HEK293 (cell line): ENCODE results near the gene SLC27A3.

Source experiments
- HOXC10 ChIP-seq: sonication (generic); formaldehyde crosslinking; IDR thresholded peaks from 2 replicates; pipeline ENCODE4 v1.8.1; 2023; ENCODE audit warnings: mild to moderate bottlenecking, missing genetic modification reagents
- KLF8 ChIP-seq: fragments of 450-650 bp; formaldehyde crosslinking; IDR thresholded peaks from 2 replicates; pipeline ENCODE4 v1.5.1; 2016; ENCODE audit warnings: missing biosample characterization, missing genetic modification characterization
- MZF1 ChIP-seq: fragments of 450-650 bp; formaldehyde crosslinking; IDR thresholded peaks from 2 replicates; pipeline ENCODE4 v1.5.1; 2017; ENCODE audit warnings: missing biosample characterization, missing genetic modification characterization, borderline replicate concordance
- REPIN1 ChIP-seq: fragments of 450-650 bp; formaldehyde crosslinking; IDR thresholded peaks from 2 replicates; pipeline ENCODE4 v1.5.1; 2017; ENCODE audit warnings: missing biosample characterization, missing genetic modification characterization, low read depth
- SALL2 ChIP-seq: fragments of 450-650 bp; formaldehyde crosslinking; IDR thresholded peaks from 2 replicates; pipeline ENCODE4 v1.5.0; 2017; ENCODE audit warnings: missing biosample characterization, mild to moderate bottlenecking, missing genetic modification characterization, borderline replicate concordance
- SP7 ChIP-seq: fragments of 450-650 bp; formaldehyde crosslinking; IDR thresholded peaks from 2 replicates; pipeline ENCODE4 v1.5.1; 2016; ENCODE audit warnings: missing biosample characterization, missing genetic modification characterization
- ZBTB7A ChIP-seq: fragments of 450-650 bp; formaldehyde crosslinking; IDR thresholded peaks from 2 replicates; pipeline ENCODE4 v1.5.1; 2016; ENCODE audit warnings: low read depth, missing biosample characterization, missing genetic modification characterization
- ZFP69B ChIP-seq: fragments of 450-650 bp; formaldehyde crosslinking; IDR thresholded peaks from 2 replicates; pipeline ENCODE4 v1.5.1; 2016; ENCODE audit warnings: missing biosample characterization, missing genetic modification characterization
- ZNF114 ChIP-seq: fragments of 450-650 bp; formaldehyde crosslinking; IDR thresholded peaks from 2 replicates; pipeline ENCODE4 v1.5.0; 2017; ENCODE audit warnings: missing biosample characterization, missing genetic modification characterization
- ZNF138 ChIP-seq: fragments of 450-650 bp; formaldehyde crosslinking; IDR thresholded peaks from 2 replicates; pipeline ENCODE4 v1.5.1; 2016; ENCODE audit warnings: missing biosample characterization, missing genetic modification characterization, borderline replicate concordance
- ZNF16 ChIP-seq: fragments of 450-650 bp; formaldehyde crosslinking; IDR thresholded peaks from 2 replicates; pipeline ENCODE4 v1.5.1; 2016; ENCODE audit warnings: low read depth, missing biosample characterization, missing genetic modification characterization
- ZNF169 ChIP-seq: fragments of 450-650 bp; formaldehyde crosslinking; IDR thresholded peaks from 2 replicates; pipeline ENCODE4 v1.5.1; 2016; ENCODE audit warnings: missing biosample characterization, missing genetic modification characterization
- ZNF214 ChIP-seq: fragments of 450-650 bp; formaldehyde crosslinking; IDR thresholded peaks from 2 replicates; pipeline ENCODE4 v1.5.1; 2017; ENCODE audit warnings: missing biosample characterization, mild to moderate bottlenecking, missing genetic modification characterization, borderline replicate concordance
- ZNF248 ChIP-seq: fragments of 450-650 bp; formaldehyde crosslinking; IDR thresholded peaks from 2 replicates; pipeline ENCODE4 v1.5.1; 2017; ENCODE audit warnings: missing biosample characterization, missing genetic modification characterization
- ZNF391 ChIP-seq: fragments of 450-650 bp; formaldehyde crosslinking; IDR thresholded peaks from 2 replicates; pipeline ENCODE4 v1.5.1; 2016; ENCODE audit warnings: low read depth, missing biosample characterization, missing genetic modification characterization, borderline replicate concordance
- ZNF404 ChIP-seq: fragments of 450-650 bp; formaldehyde crosslinking; IDR thresholded peaks from 2 replicates; pipeline ENCODE4 v1.5.1; 2017; ENCODE audit warnings: missing biosample characterization, missing genetic modification characterization
- ZNF433 ChIP-seq: fragments of 450-650 bp; formaldehyde crosslinking; IDR thresholded peaks from 2 replicates; pipeline ENCODE4 v1.5.1; 2016; ENCODE audit warnings: missing biosample characterization, missing genetic modification characterization, low read depth
- ZNF530 ChIP-seq: fragments of 450-650 bp; formaldehyde crosslinking; IDR thresholded peaks from 2 replicates; pipeline ENCODE4 v1.5.1; 2016; ENCODE audit warnings: low read depth, missing biosample characterization, missing genetic modification characterization
- ZNF596 ChIP-seq: fragments of 450-650 bp; IDR thresholded peaks from 2 replicates; pipeline ENCODE4 v1.5.0; 2018; ENCODE audit warnings: missing biosample characterization, mild to moderate bottlenecking, missing genetic modification characterization, moderate library complexity
- ZNF610 ChIP-seq: fragments of 450-650 bp; formaldehyde crosslinking; IDR thresholded peaks from 2 replicates; pipeline ENCODE4 v1.5.1; 2016; ENCODE audit warnings: missing biosample characterization, missing genetic modification characterization, borderline replicate concordance
- ZNF623 ChIP-seq: fragments of 450-650 bp; formaldehyde crosslinking; IDR thresholded peaks from 2 replicates; pipeline ENCODE4 v1.5.1; 2016; ENCODE audit warnings: missing biosample characterization, missing genetic modification characterization
- ZNF677 ChIP-seq: fragments of 450-650 bp; IDR thresholded peaks from 2 replicates; pipeline ENCODE4 v1.5.0; 2018; ENCODE audit warnings: missing biosample characterization, mild to moderate bottlenecking, missing genetic modification characterization, moderate library complexity
- ZNF777 ChIP-seq: fragments of 450-650 bp; formaldehyde crosslinking; IDR thresholded peaks from 2 replicates; pipeline ENCODE4 v1.5.1; 2017; ENCODE audit warnings: missing biosample characterization, missing genetic modification characterization, borderline replicate concordance
- ZNF785 ChIP-seq: fragments of 450-650 bp; formaldehyde crosslinking; IDR thresholded peaks from 2 replicates; pipeline ENCODE4 v1.5.1; 2016; ENCODE audit warnings: missing biosample characterization, missing genetic modification characterization
- TF ChIP-seq, protein P1 (sequence below): fragments of 450-650 bp; formaldehyde crosslinking; IDR thresholded peaks from 2 replicates; pipeline ENCODE4 v1.5.1; 2016; ENCODE audit warnings: missing biosample characterization, missing genetic modification characterization
- TF ChIP-seq, protein P2 (sequence below): fragments of 450-650 bp; formaldehyde crosslinking; IDR thresholded peaks from 2 replicates; pipeline ENCODE4; 2016; ENCODE audit warnings: missing biosample characterization, missing genetic modification characterization
- TF ChIP-seq, protein P3 (sequence below): fragments of 450-650 bp; IDR thresholded peaks from 2 replicates; pipeline ENCODE4 v1.5.1; 2018; ENCODE audit warnings: missing biosample characterization, missing genetic modification characterization
- TF ChIP-seq, protein P4 (sequence below): fragments of 450-650 bp; formaldehyde crosslinking; IDR thresholded peaks from 2 replicates; pipeline ENCODE4 v1.5.1; 2016; ENCODE audit warnings: missing biosample characterization, missing genetic modification characterization
- TF ChIP-seq, protein P5 (sequence below): sonication (generic); formaldehyde crosslinking; IDR thresholded peaks from 2 replicates; pipeline ENCODE4 v1.8.1; 2022; ENCODE audit warnings: mild to moderate bottlenecking, moderate library complexity, missing genetic modification reagents
- TF ChIP-seq, protein P6 (sequence below): fragments of 450-650 bp; IDR thresholded peaks from 2 replicates; pipeline ENCODE4 v1.5.1; 2018; ENCODE audit warnings: missing biosample characterization, mild to moderate bottlenecking, missing genetic modification characterization

Gene SLC27A3

DNA sequence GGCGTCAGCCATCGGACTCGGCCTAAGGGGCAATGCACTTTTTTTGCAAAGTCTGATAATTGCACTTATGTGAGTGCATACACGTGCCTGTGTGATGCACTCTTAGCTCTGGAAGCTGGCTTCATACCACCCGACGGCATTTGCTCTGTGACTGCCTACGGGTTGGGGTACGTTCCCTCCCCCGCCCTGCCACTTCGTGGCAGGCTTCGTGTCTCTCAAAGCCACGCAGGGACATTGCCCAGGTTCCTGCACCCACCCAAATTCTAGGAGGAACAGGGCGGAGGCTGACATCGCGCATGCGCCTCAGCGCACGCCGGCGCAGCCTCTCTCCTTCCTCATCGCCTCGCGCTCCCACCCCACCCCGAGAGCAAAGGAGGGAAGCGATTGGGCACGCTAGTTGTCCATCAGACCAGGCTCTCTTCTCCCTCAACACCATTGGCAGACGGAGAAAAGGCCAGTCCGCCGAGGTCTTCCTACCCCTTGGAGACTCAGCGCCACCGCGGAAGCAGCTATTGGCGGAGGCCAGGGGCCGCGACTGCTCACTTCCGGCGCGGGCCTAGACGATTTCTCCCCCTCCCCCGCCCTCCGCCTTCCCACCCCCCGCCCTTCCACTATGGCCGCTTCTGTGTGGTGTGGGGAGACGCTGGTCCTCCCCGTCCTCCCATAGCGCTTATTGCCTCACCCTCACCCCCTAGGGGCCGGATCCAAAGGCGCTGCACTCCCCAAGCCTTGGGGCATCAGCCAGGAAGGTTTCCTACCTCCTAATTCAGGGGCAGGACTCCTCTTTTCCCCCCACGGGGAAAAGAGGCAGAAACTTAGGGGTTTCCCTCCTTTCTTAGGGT, 47.5 kb upstream of the SLC27A3 start, which contains the start of gene INTS3 (continued):
- TF ChIP-seq ZNF214 (tag by site-specific recombination) (no peak), REPIN1 (tag by site-specific recombination) (no peak), ZNF16 (tag by site-specific recombination) (no peak), ZNF433 (tag by site-specific recombination) (no peak), MZF1 (tag by site-specific recombination) (no peak), ZNF169 (tag by site-specific recombination) (no peak), ZNF623 (tag by site-specific recombination) (no peak), ZNF404 (no peak), ZNF785 (tag by site-specific recombination) (no peak), ZNF114 (tag by site-specific recombination) (no peak), ZNF610 (tag by site-specific recombination) (no peak), HOXC10 (CRISPR knock-in tag) (no peak), ZNF248 (tag by site-specific recombination) (no peak), ZNF777 (tag by site-specific recombination) (no peak), ZNF138 (tag by site-specific recombination) (no peak), ZBTB7A (tag by site-specific recombination) (no peak), SP7 (tag by site-specific recombination) (no peak), ZNF530 (tag by site-specific recombination) (no peak), ZNF677 (no peak), KLF8 (0 out of 2 replicates have a peak, but pooled peaks have one; percentile 56), ZNF596 (tag by site-specific recombination) (no peak), ZNF391 (tag by site-specific recombination) (no peak), SALL2 (no peak), ZFP69B (peak; percentile 29; the same call in 1 of the 2 replicates)
- TF ChIP-seq, protein P1, sequence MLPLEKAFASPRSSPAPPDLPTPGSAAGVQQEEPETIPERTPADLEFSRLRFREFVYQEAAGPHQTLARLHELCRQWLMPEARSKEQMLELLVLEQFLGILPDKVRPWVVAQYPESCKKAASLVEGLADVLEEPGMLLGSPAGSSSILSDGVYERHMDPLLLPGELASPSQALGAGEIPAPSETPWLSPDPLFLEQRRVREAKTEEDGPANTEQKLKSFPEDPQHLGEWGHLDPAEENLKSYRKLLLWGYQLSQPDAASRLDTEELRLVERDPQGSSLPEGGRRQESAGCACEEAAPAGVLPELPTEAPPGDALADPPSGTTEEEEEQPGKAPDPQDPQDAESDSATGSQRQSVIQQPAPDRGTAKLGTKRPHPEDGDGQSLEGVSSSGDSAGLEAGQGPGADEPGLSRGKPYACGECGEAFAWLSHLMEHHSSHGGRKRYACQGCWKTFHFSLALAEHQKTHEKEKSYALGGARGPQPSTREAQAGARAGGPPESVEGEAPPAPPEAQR, result no peak
- TF ChIP-seq, protein P2, sequence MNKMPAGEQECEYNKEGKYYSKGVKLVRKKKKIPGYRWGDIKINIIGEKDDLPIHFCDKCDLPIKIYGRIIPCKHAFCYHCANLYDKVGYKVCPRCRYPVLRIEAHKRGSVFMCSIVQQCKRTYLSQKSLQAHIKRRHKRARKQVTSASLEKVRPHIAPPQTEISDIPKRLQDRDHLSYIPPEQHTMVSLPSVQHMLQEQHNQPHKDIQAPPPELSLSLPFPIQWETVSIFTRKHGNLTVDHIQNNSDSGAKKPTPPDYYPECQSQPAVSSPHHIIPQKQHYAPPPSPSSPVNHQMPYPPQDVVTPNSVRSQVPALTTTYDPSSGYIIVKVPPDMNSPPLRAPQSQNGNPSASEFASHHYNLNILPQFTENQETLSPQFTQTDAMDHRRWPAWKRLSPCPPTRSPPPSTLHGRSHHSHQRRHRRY (tag by site-specific recombination), result no peak
- TF ChIP-seq, protein P3, sequence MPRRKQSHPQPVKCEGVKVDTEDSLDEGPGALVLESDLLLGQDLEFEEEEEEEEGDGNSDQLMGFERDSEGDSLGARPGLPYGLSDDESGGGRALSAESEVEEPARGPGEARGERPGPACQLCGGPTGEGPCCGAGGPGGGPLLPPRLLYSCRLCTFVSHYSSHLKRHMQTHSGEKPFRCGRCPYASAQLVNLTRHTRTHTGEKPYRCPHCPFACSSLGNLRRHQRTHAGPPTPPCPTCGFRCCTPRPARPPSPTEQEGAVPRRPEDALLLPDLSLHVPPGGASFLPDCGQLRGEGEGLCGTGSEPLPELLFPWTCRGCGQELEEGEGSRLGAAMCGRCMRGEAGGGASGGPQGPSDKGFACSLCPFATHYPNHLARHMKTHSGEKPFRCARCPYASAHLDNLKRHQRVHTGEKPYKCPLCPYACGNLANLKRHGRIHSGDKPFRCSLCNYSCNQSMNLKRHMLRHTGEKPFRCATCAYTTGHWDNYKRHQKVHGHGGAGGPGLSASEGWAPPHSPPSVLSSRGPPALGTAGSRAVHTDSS, result peak; percentile 82
- TF ChIP-seq, protein P4, sequence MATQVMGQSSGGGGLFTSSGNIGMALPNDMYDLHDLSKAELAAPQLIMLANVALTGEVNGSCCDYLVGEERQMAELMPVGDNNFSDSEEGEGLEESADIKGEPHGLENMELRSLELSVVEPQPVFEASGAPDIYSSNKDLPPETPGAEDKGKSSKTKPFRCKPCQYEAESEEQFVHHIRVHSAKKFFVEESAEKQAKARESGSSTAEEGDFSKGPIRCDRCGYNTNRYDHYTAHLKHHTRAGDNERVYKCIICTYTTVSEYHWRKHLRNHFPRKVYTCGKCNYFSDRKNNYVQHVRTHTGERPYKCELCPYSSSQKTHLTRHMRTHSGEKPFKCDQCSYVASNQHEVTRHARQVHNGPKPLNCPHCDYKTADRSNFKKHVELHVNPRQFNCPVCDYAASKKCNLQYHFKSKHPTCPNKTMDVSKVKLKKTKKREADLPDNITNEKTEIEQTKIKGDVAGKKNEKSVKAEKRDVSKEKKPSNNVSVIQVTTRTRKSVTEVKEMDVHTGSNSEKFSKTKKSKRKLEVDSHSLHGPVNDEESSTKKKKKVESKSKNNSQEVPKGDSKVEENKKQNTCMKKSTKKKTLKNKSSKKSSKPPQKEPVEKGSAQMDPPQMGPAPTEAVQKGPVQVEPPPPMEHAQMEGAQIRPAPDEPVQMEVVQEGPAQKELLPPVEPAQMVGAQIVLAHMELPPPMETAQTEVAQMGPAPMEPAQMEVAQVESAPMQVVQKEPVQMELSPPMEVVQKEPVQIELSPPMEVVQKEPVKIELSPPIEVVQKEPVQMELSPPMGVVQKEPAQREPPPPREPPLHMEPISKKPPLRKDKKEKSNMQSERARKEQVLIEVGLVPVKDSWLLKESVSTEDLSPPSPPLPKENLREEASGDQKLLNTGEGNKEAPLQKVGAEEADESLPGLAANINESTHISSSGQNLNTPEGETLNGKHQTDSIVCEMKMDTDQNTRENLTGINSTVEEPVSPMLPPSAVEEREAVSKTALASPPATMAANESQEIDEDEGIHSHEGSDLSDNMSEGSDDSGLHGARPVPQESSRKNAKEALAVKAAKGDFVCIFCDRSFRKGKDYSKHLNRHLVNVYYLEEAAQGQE (tag by site-specific recombination), result no peak
- TF ChIP-seq, protein P5, sequence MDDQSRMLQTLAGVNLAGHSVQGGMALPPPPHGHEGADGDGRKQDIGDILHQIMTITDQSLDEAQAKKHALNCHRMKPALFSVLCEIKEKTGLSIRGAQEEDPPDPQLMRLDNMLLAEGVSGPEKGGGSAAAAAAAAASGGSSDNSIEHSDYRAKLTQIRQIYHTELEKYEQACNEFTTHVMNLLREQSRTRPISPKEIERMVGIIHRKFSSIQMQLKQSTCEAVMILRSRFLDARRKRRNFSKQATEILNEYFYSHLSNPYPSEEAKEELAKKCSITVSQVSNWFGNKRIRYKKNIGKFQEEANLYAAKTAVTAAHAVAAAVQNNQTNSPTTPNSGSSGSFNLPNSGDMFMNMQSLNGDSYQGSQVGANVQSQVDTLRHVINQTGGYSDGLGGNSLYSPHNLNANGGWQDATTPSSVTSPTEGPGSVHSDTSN (CRISPR knock-in tag), result peak; percentile 87; the same call in 1 of the 2 replicates
- TF ChIP-seq, protein P6, sequence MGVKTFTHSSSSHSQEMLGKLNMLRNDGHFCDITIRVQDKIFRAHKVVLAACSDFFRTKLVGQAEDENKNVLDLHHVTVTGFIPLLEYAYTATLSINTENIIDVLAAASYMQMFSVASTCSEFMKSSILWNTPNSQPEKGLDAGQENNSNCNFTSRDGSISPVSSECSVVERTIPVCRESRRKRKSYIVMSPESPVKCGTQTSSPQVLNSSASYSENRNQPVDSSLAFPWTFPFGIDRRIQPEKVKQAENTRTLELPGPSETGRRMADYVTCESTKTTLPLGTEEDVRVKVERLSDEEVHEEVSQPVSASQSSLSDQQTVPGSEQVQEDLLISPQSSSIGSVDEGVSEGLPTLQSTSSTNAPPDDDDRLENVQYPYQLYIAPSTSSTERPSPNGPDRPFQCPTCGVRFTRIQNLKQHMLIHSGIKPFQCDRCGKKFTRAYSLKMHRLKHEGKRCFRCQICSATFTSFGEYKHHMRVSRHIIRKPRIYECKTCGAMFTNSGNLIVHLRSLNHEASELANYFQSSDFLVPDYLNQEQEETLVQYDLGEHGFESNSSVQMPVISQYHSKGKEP (tag by site-specific recombination), result no peak
